Activated CD8-positive, alpha-beta memory T cell treated with anti-CD3 and anti-CD28 coated beads, Interleukin-2, amount 10 ng/mL, durations not matched to agents 7 days and 5 days (primary cell): ENCODE data around the gene MR1. TPM values are rescaled to one million over a fixed set of nuclear protein-coding genes. Genes with fewer than 3 reads are reported as not detected.
A peak's percentile ranks its signal among the peaks of the same experiment; 100 is the strongest.

Source experiments
- ATAC-seq: fragments of 150-1000 bp; cut with Tn5 transposase; one replicate; pipeline ENCODE4 v1.10.0; 2021; ENCODE audit warnings: moderate library complexity
- CTCF ChIA-PET: fragments of 350-600 bp; sonication (Branson Sonifier 250); formaldehyde crosslinking; loops from one replicate; lab custom pipeline; 2021; ENCODE audit warnings: antibody characterized with exemption; lab: Charles Lee
- DNase-seq: peaks from one replicate; pipeline ENCODE4 v3.0.0-alpha.2; 2020
- H3K27ac Mint-ChIP-seq: one replicate; pipeline ENCODE4 v1.8.0; 2021; ENCODE audit warnings: mild to moderate bottlenecking, mixed read lengths
- H3K27me3 Mint-ChIP-seq: one replicate; pipeline ENCODE4 v1.8.0; 2021; ENCODE audit warnings: mixed read lengths
- H3K36me3 Mint-ChIP-seq: one replicate; pipeline ENCODE4 v1.8.0; 2021; ENCODE audit warnings: mild to moderate bottlenecking, mixed read lengths
- H3K4me1 Mint-ChIP-seq: one replicate; pipeline ENCODE4 v1.8.0; 2021; ENCODE audit warnings: mixed read lengths
- H3K4me3 Mint-ChIP-seq: one replicate; pipeline ENCODE4 v1.8.0; 2021; ENCODE audit warnings: mild to moderate bottlenecking, moderate library complexity, mixed read lengths
- H3K9me3 Mint-ChIP-seq: one replicate; pipeline ENCODE4 v1.8.0; 2022; ENCODE audit warnings: low read depth, mixed read lengths
- total RNA-seq, 2 experiments: library from RNA; stranded (reverse); gene quantifications; one replicate each; pipeline ENCODE4 v1.2.3, GENCODE V29; 2021

The MR1 gene
- total RNA-seq, result 10 to 100 TPM; 38.7 to 41.2 TPM

DNA sequence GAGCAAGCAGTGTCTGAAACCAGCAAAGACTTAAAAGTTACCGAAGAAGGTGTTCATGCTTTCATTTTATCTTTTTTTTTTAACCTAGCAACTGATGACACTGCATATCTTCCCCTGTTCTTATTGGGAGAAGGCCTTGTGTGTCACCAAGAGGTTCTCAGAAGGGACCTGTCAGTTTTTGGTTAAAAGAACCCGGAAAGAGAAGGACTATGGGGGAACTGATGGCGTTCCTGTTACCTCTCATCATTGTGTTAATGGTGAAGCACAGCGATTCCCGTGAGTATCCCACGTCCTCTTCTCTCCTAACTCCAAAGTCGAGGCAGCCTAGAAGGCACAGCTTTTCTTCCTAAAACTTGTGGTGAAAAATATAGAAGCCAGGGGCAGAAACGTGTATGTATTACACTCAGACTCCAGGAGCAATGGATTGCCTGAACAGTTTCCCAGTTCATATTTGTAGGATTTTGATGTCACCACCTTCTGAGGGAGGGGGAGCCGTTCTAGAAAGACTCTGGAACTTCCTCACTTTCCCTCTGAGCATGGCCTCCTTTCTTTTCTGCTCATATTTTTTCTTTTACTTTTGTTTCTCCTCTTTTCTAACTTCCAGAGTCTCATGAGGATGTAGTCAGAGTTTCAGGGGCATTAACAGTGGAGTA, at the start of gene MR1:
TSS of gene MR1 (plus strand) at position 185 of the 653 bp plus-strand sequence. CDS start at position 210, 25 bp downstream.
- CTCF ChIA-PET, result interaction anchor here (0.8 to 9.5 kb wide), 12 partner anchors 9 to 152 kb away, joined by 3 to 133 read pairs (median 4); partner anchors contain the start of gene STX6
- no peaks in the 10 kb centered on the region for H3K9me3 Mint-ChIP-seq
- ATAC-seq, result peak; percentile 98

DNA sequence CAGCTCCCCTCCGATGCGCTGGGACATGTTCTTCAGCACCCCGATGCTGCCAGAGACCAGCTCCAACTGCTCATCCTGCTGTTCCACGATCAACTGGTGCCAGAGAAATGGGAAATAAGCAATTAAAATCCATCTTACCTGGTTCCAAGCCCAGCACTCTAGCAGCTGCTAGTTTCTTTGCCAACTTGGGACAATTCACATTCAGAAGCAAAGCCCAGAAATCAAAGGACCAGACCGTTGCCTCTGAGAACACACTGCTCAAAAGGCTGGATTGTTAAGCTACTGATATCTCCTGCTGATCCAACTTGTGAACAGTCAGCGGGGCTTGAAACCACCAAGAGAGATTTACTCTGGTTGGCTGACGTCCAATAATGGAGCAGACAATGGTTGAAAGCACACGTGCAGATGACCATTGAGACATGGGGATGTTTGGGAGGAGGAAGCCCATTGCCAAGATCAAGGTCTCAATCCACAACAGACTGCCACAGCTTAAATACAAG, 45.5 kb upstream of the MR1 start:
- H3K36me3 Mint-ChIP-seq, result peaks cover 52% of the 10 kb centered on the region
- no peak overlapping the region for H3K27ac Mint-ChIP-seq
- H3K27me3 Mint-ChIP-seq, result no peaks in the 10 kb centered on the region
- ATAC-seq, result no peak
- no peaks in the 10 kb centered on the region for H3K4me1 Mint-ChIP-seq
- no peak for DNase-seq
- no peaks in the 10 kb centered on the region for H3K9me3 Mint-ChIP-seq
- CTCF ChIA-PET, result interaction anchor here (1.0 kb wide), 1 partner anchor 472 kb away, joined by 3 read pairs; no protein-coding TSS in a partner anchor
- no peak overlapping the region for H3K4me3 Mint-ChIP-seq

More for the DNA sequence above, at the start of gene MR1:
- Mint-ChIP-seq H3K27ac (peak within 1 kb of the TSS; percentile 98), H3K4me1 (peaks cover 55% of the 10 kb centered on the region), H3K4me3 (peak within 1 kb of the TSS; percentile 92), H3K27me3 (no peaks in the 10 kb centered on the region), H3K36me3 (peaks cover 12% of the 10 kb centered on the region)
- peak; percentile 60 for DNase-seq

DNA sequence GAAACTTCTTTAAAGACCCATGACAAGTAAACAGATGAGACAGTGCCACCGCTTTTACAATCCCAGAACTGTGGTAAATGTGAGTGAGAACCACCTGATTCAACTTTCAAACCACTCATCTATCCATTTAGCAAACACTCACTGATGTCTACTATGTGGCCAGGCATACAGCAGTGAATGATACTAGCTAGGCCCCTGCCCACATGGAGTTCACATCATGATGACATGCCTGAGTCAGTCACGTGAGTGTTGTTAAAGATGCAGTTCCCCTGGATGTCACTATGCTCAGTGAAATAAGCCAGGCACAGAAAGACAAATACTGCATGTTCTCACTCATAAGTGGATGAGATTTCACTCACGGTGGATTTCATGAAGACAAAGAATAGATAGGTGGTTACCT, 39.5 kb upstream of the MR1 start:
- CTCF ChIA-PET, result no interaction called here
- H3K4me3 Mint-ChIP-seq, result no peak overlapping the region
- peaks cover 2% of the 10 kb centered on the region for H3K4me1 Mint-ChIP-seq
- no peak for DNase-seq
- no peak overlapping the region for H3K27ac Mint-ChIP-seq
- H3K36me3 Mint-ChIP-seq, result peaks cover 38% of the 10 kb centered on the region
- no peaks in the 10 kb centered on the region for H3K27me3 Mint-ChIP-seq
- no peaks in the 10 kb centered on the region for H3K9me3 Mint-ChIP-seq
- peak; percentile 30 for ATAC-seq

DNA sequence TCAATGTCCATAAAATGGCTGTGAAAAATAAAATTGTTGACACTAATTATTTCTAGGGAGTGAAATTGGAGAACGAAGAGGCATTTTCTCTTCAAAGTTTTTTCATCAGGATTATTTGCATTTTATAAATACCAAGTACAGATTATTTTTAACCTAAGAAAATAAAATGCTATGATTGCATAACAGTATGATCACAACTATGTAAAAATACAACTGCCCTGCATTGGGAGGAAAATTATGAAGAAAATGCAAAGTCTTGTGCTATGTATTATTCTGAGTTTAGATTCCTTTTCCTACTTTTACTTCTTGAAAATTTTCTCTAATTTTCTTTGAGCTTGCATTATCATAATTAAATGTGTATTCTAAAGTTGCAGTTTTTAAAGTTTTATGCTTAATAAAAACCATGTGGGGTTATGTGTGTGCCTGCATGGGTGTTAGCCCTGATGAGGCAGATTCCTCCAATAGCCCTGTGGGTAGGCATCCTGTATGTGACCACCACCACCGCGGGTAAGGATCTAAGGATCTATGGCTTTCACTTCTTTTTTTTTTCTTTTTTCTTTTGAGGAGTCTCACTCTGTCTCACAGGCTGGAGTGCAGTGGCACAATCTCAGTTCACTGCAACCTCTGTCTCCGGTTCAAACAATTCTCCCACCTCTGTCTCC, 35.8 kb upstream of the MR1 start:
- no peaks in the 10 kb centered on the region for H3K27me3 Mint-ChIP-seq
- DNase-seq, result no peak
- H3K27ac Mint-ChIP-seq, result no peak overlapping the region

DNA sequence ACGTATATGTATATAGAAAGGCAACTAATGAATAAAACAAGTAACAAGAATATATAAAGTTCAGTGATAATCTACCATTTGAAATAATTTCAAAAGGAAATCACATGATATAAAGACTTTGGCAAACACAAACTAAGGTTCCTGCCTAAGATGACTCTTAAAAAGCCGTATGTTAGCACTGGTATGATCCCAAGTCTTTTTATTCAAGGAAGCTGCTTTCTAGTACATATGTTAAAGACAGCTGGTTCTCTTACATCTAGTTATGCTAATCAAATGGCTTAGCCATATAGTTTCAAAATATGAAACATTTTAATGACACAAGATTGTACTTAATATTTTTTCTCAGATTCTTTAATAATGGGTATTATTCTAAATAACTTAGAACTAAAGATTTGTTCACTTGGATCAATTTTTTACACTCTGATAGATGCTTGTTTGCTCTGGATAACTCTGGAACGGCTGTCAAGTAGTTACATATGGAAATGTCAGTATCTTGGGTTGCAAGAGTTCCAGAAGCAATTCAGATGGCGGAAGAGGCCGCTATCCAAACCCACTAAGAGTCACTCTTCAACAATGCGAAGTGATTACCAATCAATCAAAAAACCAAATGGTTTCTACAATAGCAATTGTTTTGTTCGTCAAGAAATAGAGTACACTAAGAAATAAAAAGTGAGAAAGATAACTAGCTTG, 32.5 kb upstream of the MR1 start:
- Mint-ChIP-seq H3K4me3 (no peak overlapping the region), H3K27ac (no peak overlapping the region), H3K4me1 (peaks cover 6% of the 10 kb centered on the region), H3K36me3 (peaks cover 61% of the 10 kb centered on the region), H3K9me3 (no peaks in the 10 kb centered on the region), H3K27me3 (no peaks in the 10 kb centered on the region)
- ATAC-seq (no peak), DNase-seq (no peak)
- CTCF ChIA-PET, result interaction anchor here (1.2 kb wide), 1 partner anchor 119 kb away, joined by 4 read pairs; no protein-coding TSS in a partner anchor

More for the DNA sequence above, 35.8 kb upstream of the MR1 start:
- Mint-ChIP-seq H3K4me1 (peaks cover 6% of the 10 kb centered on the region), H3K36me3 (peaks cover 45% of the 10 kb centered on the region), H3K4me3 (no peak overlapping the region), H3K9me3 (no peaks in the 10 kb centered on the region)
- no peak for ATAC-seq
- CTCF ChIA-PET, result interaction anchor here (1.8 kb wide), 1 partner anchor 145 kb away, joined by 4 read pairs; no protein-coding TSS in a partner anchor

DNA sequence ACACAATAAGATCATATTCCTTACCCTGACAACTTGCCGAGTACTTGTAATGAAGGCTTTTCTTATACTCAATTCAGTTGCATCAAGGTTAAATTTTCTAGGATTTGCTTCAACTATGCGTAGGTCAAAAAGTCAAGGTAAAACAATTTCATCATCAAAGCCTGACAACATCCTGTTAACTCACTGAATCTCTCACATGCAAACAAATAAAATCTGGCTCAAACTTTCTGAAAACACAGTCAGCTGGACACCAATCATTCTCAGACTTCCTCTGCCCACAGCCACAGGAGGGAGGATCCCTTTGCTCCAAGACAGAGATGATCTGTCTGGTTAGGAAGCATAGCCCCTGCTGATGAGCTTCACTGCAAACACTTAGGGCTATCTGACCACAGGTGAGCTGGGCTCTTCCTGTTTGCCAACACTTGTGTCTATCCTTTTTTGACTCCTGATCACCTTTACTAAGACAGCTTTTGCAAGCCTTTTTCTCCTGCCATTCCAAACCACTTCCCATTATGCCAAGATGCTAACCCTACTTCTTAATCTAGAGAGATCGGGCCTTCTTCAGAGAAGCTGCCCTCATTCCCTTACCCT, 31.1 kb upstream of the MR1 start:
- CTCF ChIA-PET, result interaction anchor here (1.1 kb wide), 1 partner anchor 140 kb away, joined by 3 read pairs; no protein-coding TSS in a partner anchor
- ATAC-seq (no peak), DNase-seq (no peak)
- peaks cover 63% of the 10 kb centered on the region for H3K36me3 Mint-ChIP-seq
- no peaks in the 10 kb centered on the region for H3K9me3 Mint-ChIP-seq
- H3K4me1 Mint-ChIP-seq, result peaks cover 6% of the 10 kb centered on the region
- no peak overlapping the region for H3K4me3 Mint-ChIP-seq
- no peaks in the 10 kb centered on the region for H3K27me3 Mint-ChIP-seq
- no peak overlapping the region for H3K27ac Mint-ChIP-seq

DNA sequence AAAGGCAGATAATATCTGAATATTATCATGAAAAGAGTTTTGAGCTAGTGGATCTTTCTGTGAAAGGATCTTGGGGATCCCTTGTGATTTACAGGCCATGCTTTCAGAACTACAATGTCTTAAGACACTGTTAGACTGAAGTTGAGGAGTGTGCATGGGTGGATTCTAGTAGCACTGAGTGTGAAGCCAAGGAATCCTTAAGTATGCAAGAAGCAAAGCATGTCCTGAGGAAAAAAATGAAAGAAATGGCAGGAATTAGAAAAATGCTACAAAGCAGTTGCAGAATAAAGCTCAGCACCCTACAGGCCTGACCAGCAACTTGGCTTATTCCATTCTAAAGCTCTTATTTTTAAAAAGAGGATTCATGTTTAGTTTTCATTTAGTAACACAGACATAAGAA, 23.0 kb upstream of the MR1 start:
- no peak overlapping the region for H3K27ac Mint-ChIP-seq
- H3K4me3 Mint-ChIP-seq, result no peak overlapping the region
- CTCF ChIA-PET, result interaction anchor here (0.6 to 1.3 kb wide), 3 partner anchors 11 to 355 kb away, joined by 3 to 4 read pairs (median 3); no protein-coding TSS in a partner anchor
- H3K4me1 Mint-ChIP-seq, result peaks cover 26% of the 10 kb centered on the region
- H3K36me3 Mint-ChIP-seq, result peaks cover 36% of the 10 kb centered on the region
- no peaks in the 10 kb centered on the region for H3K27me3 Mint-ChIP-seq
- ATAC-seq (no peak), DNase-seq (no peak)
- H3K9me3 Mint-ChIP-seq, result no peaks in the 10 kb centered on the region

DNA sequence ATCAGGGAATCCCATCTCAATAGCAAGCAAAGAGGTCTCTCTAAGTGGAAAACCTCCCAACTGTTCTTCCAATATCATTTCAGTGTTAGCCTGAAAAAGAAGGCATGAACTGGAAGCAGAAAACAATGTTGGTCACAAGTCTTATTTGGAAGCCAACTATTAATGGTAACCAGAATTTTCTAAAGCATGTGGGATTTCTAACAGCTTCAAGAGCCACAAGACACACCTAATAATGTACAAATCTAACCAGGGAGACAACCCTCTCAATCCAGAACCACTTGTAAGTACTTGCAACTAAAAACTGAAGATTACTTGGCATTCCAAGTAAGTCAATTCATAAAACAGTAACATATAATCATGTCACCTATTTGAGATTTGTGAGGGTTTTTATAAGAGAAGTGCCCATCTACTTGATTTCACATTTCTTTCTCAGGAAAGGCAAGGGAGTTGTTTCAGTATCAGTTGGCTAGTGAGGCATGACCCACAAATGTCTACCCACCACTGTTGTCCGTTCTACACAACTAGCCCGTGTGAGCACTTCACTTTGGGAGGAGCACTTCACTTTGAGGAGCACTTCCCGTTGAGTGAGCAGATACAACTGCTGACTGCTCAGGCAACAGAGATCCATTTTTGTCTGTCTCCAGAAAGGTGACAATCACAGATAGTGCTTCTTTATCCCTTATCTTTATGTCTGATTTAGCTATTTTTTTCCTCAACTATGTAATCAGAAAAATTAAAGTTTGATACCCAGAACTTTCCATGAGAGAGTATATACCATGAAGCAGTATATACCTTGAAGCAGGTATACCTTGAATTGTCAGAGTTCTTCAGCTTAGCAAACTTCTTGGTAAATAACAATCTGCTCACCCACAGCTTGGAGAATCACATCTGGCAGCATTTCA, 22.2 kb upstream of the MR1 start:
- peaks cover 26% of the 10 kb centered on the region for H3K4me1 Mint-ChIP-seq
- H3K27me3 Mint-ChIP-seq, result no peaks in the 10 kb centered on the region
- no peak for DNase-seq
- no peaks in the 10 kb centered on the region for H3K9me3 Mint-ChIP-seq
- no peak overlapping the region for H3K27ac Mint-ChIP-seq
- no peak for ATAC-seq
- CTCF ChIA-PET, result interaction anchor here (1.2 to 1.3 kb wide), 2 partner anchors 10 to 29 kb away, joined by 3 to 4 read pairs; no protein-coding TSS in a partner anchor
- H3K36me3 Mint-ChIP-seq, result peaks cover 35% of the 10 kb centered on the region
- H3K4me3 Mint-ChIP-seq, result no peak overlapping the region

DNA sequence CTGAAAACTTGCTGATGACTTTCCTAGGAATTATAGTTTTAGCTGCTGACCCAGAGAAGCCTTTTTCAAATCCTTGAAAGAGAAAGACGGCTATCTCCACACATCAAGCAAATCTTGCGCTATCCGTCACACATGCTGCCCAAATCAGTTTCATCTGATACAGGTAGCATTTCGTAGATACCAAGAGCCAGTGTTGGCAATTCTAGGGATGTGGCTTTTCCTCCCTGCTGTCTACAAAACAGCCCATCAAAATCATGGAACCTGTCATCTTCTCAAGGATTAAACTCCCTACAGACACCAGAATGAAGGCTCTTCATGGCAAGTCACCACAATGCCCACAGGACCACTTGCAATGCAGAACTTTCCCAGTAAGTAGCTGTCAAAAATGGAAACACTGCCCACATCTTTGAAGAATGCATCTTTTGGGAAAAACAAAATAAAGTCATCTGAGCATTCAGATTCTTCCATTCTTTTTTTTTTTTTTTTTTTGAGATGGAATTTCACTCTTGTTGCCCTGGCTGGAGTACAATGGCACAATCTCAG, 21.5 kb upstream of the MR1 start:
- ATAC-seq, result no peak
- no peak for DNase-seq
- Mint-ChIP-seq H3K9me3 (no peaks in the 10 kb centered on the region), H3K36me3 (peaks cover 33% of the 10 kb centered on the region), H3K4me1 (peaks cover 27% of the 10 kb centered on the region), H3K4me3 (no peak overlapping the region), H3K27ac (no peak overlapping the region), H3K27me3 (no peaks in the 10 kb centered on the region)
- CTCF ChIA-PET, result interaction anchor here (1.2 to 1.5 kb wide), 2 partner anchors 9 to 30 kb away, joined by 3 to 4 read pairs; no protein-coding TSS in a partner anchor

DNA sequence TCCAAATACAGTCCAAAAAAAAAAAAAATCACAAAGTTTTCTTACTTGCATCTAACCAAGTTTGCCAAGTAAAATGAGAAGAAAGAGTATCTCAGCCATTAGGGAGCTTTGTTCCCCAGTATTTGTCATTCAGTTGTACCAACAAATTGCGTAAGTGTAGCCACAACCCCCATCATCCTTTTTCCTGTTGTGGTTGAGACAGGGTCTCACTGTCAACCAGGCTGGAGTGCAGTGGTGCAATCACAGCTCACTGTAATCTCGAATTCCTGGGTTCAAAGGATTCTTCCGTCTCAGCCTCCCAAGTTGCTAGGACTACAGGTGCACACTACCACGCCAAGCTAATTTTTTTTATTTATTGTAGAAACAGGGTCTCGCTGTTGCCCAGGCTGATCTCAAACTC, 20.6 kb upstream of the MR1 start:
- ATAC-seq, result no peak
- H3K27me3 Mint-ChIP-seq, result no peaks in the 10 kb centered on the region
- CTCF ChIA-PET, result interaction anchor here (0.9 to 1.5 kb wide), 3 partner anchors 9 to 131 kb away, joined by 3 to 4 read pairs (median 4); no protein-coding TSS in a partner anchor
- no peak overlapping the region for H3K4me3 Mint-ChIP-seq
- no peak for DNase-seq
- H3K9me3 Mint-ChIP-seq, result no peaks in the 10 kb centered on the region
- peaks cover 31% of the 10 kb centered on the region for H3K4me1 Mint-ChIP-seq
- H3K36me3 Mint-ChIP-seq, result peaks cover 38% of the 10 kb centered on the region
- no peak overlapping the region for H3K27ac Mint-ChIP-seq

DNA sequence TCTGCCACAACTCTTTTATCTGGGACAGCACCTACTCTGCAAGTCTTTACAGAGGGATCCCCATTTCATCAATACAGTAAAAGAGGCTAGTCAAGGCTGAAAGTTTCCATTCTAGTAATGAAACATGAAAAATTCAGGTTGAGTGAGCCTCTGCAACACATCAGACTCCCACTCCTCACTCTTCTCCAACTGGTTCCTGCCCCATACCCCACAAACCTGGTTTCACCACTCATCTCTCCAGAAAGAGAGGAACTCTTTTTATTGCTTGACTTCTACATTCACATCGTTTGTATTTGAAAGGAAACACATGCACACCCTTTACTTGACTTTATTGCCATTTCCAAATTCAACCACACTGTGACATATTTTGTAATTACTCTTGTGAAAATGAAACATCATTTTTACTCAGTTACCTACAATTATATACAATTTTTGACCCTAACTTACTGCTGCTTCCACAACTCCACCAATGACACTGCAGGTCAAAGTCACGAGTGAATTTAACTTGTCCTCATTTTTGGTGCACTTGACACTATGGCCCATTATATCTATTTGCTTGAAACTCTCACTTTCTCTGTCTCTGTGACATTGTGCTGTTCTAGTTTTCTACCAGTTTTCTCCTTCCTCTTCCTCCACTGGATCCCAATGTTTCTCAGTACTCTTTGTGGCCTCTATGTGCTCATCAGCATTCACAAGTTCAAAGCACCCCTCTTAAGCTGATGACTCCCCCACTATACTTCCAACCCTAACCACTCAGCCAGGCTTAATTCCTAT, 19.1 kb upstream of the MR1 start:
- ATAC-seq, result peak; percentile 20
- Mint-ChIP-seq H3K27ac (no peak overlapping the region), H3K36me3 (peaks cover 39% of the 10 kb centered on the region), H3K4me1 (peaks cover 40% of the 10 kb centered on the region), H3K4me3 (no peak overlapping the region), H3K9me3 (no peaks in the 10 kb centered on the region), H3K27me3 (no peaks in the 10 kb centered on the region)
- CTCF ChIA-PET, result no interaction called here
- no peak for DNase-seq
